Left ventricle myocardium inferior (tissue), 1 donor: ENCODE data around the gene MCF2L2. TPM values are rescaled to one million over a fixed set of nuclear protein-coding genes. Genes with fewer than 3 reads are reported as not detected.

ENCODE experiments used
- DNase-seq: peaks from one replicate; pipeline ENCODE4 v3.0.0-alpha.2; 2020
- H3K27ac ChIP-seq: fragments of 200-600 bp; replicated peaks from 2 replicates; pipeline ENCODE4 v1.8.0; 2021
- H3K27me3 ChIP-seq: fragments of 200-600 bp; 2 replicates; pipeline ENCODE4 v1.8.0; 2021; ENCODE audit warnings: low read depth
- H3K36me3 ChIP-seq: fragments of 200-600 bp; 2 replicates; pipeline ENCODE4 v1.8.0; 2021
- H3K4me1 ChIP-seq: fragments of 200-600 bp; 2 replicates; pipeline ENCODE4 v1.8.0; 2021
- H3K4me3 ChIP-seq: fragments of 200-600 bp; 2 replicates; pipeline ENCODE4 v1.8.0; 2021; ENCODE audit warnings: mild to moderate bottlenecking, moderate library complexity
- H3K9me3 ChIP-seq: fragments of 200-600 bp; replicated peaks from 2 replicates; pipeline ENCODE4 v1.8.0; 2021
- intact Hi-C: fragments of 100-400 bp; cut with micrococcal nuclease; formaldehyde crosslinking; loops from one replicate; pipeline ENCODE4 v1.11.0; 2022
- total RNA-seq: library from RNA; stranded (reverse); fragmentation: NEBNext Ultra II Directional; extraction: Animal tissue kit (Norgen Biotek cat#: 25700); gene quantifications from one replicate; pipeline ENCODE4 v1.2.1, GENCODE V29; 2021
- TF ChIP-seq, protein P1 (sequence below): fragments of 200-600 bp; IDR thresholded peaks from 2 replicates; pipeline ENCODE4 v1.8.0; 2021; ENCODE audit warnings: antibody characterized with exemption, mild to moderate bottlenecking, borderline replicate concordance
- donor health status: DM: no; HTN: yes; CAD: no; lungs with severe emphysema.

MCF2L2 gene
- total RNA-seq, 1 donor from 2014 or later = 0.91 TPM

DNA sequence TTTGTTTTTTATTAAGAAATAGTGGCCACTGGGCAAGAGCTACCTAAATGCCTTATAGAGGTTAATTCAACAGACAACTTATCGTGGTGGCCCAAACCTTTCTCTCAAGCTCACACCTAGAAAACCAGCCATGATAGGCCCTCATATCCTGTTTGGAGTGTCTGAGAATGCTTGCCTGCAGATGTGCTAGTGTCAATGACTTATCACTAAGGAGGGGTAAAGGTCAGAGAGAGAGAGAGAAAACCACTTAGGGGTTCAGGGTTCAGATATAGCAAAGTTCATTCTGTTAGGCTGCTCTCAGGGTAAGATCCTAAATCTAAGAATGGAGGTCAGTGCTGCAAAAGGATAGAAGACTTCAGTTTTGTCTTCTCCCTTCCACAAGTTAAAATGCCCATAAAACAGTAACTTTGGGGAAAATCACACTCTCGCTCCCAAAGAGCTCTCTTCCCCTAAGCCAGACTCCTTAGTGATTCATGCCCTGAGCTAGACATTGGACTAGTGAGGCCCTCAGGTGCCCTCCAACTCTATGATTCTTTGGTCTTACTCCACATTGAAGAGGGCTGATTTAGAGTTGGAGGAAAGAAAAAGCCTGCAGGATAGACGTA, 205.7 kb downstream of the MCF2L2 start:
- Histone ChIP-seq H3K9me3 (no peaks in the 10 kb centered on the region), H3K27me3 (peaks cover 13% of the 10 kb centered on the region), H3K27ac (no peak overlapping the region), H3K4me3 (no peak overlapping the region), H3K36me3 (no peaks in the 10 kb centered on the region), H3K4me1 (no peaks in the 10 kb centered on the region)
- TF ChIP-seq, protein P1, sequence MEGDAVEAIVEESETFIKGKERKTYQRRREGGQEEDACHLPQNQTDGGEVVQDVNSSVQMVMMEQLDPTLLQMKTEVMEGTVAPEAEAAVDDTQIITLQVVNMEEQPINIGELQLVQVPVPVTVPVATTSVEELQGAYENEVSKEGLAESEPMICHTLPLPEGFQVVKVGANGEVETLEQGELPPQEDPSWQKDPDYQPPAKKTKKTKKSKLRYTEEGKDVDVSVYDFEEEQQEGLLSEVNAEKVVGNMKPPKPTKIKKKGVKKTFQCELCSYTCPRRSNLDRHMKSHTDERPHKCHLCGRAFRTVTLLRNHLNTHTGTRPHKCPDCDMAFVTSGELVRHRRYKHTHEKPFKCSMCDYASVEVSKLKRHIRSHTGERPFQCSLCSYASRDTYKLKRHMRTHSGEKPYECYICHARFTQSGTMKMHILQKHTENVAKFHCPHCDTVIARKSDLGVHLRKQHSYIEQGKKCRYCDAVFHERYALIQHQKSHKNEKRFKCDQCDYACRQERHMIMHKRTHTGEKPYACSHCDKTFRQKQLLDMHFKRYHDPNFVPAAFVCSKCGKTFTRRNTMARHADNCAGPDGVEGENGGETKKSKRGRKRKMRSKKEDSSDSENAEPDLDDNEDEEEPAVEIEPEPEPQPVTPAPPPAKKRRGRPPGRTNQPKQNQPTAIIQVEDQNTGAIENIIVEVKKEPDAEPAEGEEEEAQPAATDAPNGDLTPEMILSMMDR = no peak
- DNase-seq = no peak
- intact Hi-C loops = no loop called here

DNA sequence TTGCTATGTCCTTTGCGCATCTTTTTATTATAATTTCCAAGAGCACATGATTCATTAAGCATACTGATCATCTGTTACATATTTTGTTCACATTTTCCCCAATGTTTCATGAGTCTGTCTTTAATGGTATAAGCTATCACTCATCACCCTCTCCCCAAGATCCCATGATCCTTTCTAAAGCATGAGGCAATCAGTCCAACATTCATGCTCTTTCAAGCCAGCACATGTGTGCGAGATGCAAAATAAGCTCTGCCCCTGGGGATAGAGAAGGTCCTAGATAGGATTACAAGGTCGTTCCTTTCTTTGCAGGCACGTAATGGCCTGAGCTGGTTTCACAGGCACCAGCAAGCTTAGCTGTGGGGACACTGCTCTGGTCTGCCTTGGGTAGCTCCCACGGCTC, 207.6 kb downstream of the MCF2L2 start:
- no peak for DNase-seq
- TF ChIP-seq, protein P1 = no peak
- Histone ChIP-seq H3K4me1 (no peaks in the 10 kb centered on the region), H3K27me3 (peaks cover 13% of the 10 kb centered on the region), H3K27ac (no peak overlapping the region), H3K36me3 (no peaks in the 10 kb centered on the region), H3K4me3 (no peak overlapping the region), H3K9me3 (no peaks in the 10 kb centered on the region)
- intact Hi-C loops = no loop called here

DNA sequence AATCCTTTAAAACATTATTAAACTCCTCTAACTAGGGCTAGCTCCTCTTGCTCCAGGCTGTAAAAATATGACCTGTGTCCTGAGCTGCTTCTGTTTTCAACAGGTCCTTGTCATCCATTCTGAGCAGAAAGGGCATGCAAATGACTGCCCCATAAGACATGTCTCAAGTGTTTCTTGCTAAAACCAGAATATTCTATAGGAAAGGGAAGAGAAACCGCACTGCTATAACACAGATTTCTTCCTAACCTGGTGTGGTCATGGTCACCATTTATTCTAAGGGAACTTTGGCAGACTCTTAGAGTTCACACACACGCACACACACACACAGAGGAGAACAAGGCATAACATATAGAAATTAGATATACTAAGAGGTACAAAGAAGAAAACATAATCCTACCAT, 209.6 kb downstream of the MCF2L2 start:
- Histone ChIP-seq H3K4me3 (no peak overlapping the region), H3K27me3 (peaks cover 13% of the 10 kb centered on the region), H3K27ac (no peak overlapping the region), H3K9me3 (no peaks in the 10 kb centered on the region), H3K36me3 (no peaks in the 10 kb centered on the region), H3K4me1 (peaks cover 10% of the 10 kb centered on the region)
- TF ChIP-seq, protein P1 = no peak
- DNase-seq = no peak
- intact Hi-C loops = no loop called here

DNA sequence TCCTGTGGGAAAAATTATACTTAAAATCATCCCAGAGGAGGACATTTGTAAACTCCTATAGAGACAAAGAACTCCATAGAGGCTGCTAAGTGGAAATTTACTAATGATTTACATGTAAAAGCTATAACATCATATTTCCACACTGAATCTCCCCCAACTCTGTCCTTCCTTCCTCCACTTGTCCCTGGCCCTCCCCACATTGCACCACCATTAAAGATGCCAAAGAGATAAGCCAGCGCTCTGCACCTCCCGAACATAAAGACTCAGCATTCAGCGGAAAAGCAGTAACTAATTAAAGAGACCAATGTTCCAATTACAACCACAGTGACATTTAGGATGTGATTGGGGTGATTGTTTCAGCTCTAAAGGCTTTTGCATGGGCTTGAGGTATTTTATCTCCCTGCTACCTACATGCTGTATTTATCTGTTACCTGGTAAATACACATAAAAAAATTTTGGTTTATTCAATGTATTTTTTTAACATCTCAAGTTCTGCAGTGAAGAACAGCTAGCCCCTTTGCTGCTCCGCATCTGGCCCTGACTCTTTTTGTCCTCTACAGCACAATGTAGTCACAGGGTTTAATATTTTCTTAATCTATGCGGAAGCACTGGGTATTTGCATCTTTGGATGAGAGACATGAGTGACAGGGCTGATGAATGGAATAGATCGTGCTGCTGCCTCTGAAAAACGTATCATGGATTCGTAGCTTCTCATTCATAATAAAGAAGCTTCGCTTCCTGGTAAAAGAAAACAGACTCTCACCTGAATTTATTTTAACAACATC, 210.7 kb downstream of the MCF2L2 start:
- TF ChIP-seq, protein P1 = no peak
- Histone ChIP-seq H3K27ac (no peak overlapping the region), H3K36me3 (no peaks in the 10 kb centered on the region), H3K4me1 (peaks cover 10% of the 10 kb centered on the region), H3K9me3 (no peaks in the 10 kb centered on the region), H3K4me3 (no peak overlapping the region), H3K27me3 (peaks cover 13% of the 10 kb centered on the region)
- intact Hi-C loops = no loop called here
- no peak for DNase-seq

DNA sequence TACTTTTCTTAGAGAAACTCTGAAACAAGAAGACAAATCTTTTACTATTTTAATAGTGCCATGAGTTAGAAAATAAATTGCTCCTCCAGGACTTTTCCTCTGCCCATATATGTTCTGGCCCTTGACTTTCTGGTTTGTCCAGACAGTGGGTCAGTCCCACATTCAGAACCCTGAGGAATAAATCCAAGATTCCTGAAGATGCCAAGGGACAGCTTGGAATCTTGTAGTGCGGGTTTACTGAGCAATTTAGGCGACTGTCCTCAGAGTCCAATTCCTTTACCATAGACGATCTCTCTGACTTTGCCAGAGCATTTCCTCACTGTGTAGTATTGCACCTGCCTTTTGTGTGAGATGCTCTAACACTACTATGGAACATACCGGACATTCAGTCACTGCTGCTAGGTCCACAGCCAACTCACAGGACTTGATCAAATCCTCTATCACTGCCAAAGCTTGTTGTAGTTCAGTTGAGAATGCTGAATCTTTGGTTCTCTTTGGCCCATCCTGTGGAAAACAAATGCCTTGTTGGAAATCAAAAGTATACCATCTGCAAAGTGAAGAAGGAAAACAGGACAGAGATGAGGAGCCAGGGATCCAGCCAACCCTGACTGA, 212.7 kb downstream of the MCF2L2 start:
- Histone ChIP-seq H3K27me3 (peaks cover under 1% of the 10 kb centered on the region), H3K27ac (peak overlapping the region; percentile 36), H3K4me1 (peaks cover 19% of the 10 kb centered on the region), H3K36me3 (no peaks in the 10 kb centered on the region), H3K9me3 (no peaks in the 10 kb centered on the region), H3K4me3 (no peak overlapping the region)
- TF ChIP-seq, protein P1 = no peak
- intact Hi-C loops = no loop called here
- DNase-seq = no peak
